SH-SY5Y (cell line): Measurements from ENCODE around the gene DENND1B.

Source experiments
- GATA2 ChIP-seq: IDR thresholded peaks from 2 replicates; pipeline ENCODE4 v1.6.1; 2011; ENCODE audit warnings: mild to moderate bottlenecking, low read depth, low read length
- GATA3 ChIP-seq: IDR thresholded peaks from 2 replicates; pipeline ENCODE4 v1.6.1; 2011; ENCODE audit warnings: low read depth, mild to moderate bottlenecking, low read length, moderate library complexity

Gene DENND1B

GRCh38 chr1:197736685-197737084 lies 38.6 kb downstream of the DENND1B start:
- TF ChIP-seq GATA2 (no peak), GATA3 (no peak)

DNA sequence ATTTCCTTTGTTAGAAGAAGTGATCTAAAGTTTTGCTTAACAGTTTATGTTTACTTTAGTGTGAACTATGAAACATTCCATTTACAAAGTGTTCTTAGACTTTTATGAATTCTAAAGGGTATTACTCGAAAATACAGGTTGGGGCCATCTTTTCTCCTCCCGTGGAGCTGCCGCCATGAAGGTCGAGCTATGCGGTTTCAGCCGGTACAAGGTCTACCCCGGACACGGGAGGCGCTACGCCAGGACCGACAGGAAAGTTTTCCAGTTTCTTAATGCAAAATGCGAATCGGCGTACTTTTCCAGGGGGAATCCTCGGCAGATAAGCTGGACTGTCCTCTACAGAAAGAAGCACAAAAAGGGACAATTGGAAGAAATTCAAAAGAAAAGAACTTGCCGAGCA lies 39.8 kb downstream of the DENND1B start:
- TF ChIP-seq GATA2 (no peak), GATA3 (no peak)

GRCh38 chr1:197733324-197733723 lies 42.0 kb downstream of the DENND1B start:
- TF ChIP-seq GATA2 (no peak), GATA3 (no peak)

DNA sequence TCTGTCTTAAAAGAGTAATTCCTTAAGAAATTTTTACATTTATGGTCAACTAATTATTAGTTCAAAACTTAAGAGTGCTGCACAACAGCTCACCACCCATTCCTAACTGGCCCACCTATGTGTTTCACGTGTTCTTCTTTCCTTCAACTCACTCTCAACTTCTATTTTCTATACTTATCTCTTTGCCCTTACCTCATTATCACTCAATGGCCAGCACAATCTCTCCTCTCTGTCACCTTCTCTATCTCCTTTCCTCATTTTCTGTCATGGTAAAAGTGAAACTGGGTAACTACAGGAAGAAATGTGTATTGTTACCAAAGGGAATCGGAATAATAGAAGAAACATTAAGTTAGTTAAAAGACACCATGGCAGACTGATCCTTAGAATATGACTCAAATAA lies 43.1 kb downstream of the DENND1B start:
- TF ChIP-seq GATA3 (no peak), GATA2 (no peak)

DNA sequence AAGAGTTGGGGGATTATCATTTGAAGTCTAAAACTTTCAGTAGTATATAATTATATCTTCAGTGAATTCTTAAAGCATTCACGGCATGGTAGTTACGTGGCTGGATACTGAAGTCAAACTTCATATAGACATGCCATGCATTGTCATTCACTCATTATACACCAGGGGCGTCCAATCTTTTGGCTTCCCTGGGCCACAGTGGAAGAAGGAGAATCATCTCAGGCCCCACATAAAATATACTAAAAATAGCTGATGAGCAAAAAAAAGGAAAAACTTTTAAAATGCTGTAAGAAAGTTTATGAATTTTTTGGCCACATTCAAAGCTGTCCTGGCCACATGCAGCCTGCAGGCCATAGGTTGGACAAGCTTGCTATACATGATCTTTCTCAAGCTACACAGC lies 43.8 kb downstream of the DENND1B start:
- no peak for TF ChIP-seq GATA3
- TF ChIP-seq GATA2 = no peak

- TF ChIP-seq GATA3 (no peak), GATA2 (no peak)
Measured at GRCh38 chr1:197725976-197726375, 49.3 kb downstream of the DENND1B start.

- no peak for TF ChIP-seq GATA2
- TF ChIP-seq GATA3 = no peak
Measured at GRCh38 chr1:197725044-197725443, 50.2 kb downstream of the DENND1B start.

GRCh38 chr1:197715806-197716205 lies 59.5 kb downstream of the DENND1B start:
- TF ChIP-seq GATA3 (no peak), GATA2 (no peak)

GRCh38 chr1:197706601-197707000 lies 68.7 kb downstream of the DENND1B start:
- TF ChIP-seq GATA2 (no peak), GATA3 (no peak)

DNA sequence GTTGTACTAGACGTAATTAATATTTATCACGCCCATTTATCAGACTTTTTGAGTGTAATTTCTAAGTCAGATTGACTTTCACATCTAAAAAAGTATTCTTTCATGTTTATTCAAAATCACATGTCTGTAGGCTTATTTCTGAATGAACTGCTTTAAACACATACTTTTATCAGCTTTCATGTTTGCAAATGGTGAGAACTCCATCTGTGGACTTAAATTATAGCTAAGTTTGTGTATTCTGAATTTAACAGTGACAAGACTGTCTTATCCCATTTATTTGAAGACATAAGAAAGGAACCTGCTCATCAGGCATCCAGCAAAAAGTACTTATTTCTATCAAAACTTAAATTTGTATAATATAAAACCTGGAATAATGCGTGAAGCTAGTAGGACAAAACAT lies 69.3 kb downstream of the DENND1B start:
- TF ChIP-seq GATA2 = no peak
- TF ChIP-seq GATA3 = no peak

DNA sequence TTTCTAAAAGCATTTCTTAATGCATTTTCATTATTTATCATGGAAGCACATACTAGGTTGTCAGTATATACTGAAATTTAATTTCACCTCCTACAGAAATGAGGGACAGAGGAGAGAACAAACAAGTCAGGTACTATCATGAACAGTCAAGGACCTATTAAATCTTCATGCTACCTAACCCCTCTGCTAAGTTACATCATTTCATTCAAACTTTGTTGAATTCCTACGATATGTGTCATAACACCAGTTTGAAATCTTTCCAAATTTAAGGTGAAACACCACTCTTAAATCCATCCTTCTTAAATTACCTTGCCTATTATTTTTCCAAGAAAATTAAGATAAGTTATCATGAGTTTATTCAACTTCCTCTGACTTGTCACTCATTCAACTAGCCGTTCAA lies 78.9 kb downstream of the DENND1B start:
- TF ChIP-seq GATA2 = no peak
- no peak for TF ChIP-seq GATA3

DNA sequence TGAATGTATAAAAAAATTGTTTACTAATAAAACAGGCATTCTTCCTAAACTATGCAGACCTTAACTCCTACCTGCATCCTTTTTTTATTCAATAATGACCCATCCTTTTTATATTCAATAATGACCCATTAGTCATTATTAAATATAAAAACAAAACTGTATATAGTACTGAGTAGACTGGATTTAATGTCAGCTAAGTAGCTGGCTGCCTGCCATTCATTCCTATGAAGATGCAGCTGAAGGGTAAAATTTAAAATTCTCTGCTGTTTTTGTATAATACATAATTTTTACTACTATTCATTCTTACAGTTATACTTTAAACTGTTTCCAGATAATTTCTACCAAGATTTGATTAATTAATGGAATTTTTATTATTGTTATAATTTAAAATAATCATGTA lies 79.3 kb downstream of the DENND1B start:
- no peak for TF ChIP-seq GATA3
- TF ChIP-seq GATA2 = no peak

GRCh38 chr1:197692965-197693364 lies 82.3 kb downstream of the DENND1B start:
- TF ChIP-seq GATA3 (no peak), GATA2 (no peak)

- TF ChIP-seq GATA2 (no peak), GATA3 (no peak)
Measured at GRCh38 chr1:197691816-197692215, 83.5 kb downstream of the DENND1B start.

DNA sequence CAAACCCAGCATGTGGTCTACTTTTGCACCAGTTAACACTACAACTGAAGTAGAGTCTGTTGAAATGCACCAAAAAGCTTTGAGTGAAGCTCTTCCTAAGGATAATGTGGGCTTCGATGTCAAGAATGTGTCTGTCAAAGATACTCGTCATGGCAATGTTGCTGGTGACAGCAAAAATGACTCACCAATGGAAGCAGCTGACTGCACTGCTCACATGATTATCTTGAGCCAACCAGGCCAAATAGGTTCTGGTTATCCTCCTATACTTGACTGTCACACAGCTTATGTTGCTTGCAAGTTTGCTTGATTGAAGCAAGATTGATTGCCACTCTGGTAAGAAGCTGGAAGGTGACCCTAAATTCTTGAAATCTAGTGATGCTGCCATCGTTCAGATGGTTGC lies 85.2 kb downstream of the DENND1B start:
- TF ChIP-seq GATA3 (no peak), GATA2 (no peak)

DNA sequence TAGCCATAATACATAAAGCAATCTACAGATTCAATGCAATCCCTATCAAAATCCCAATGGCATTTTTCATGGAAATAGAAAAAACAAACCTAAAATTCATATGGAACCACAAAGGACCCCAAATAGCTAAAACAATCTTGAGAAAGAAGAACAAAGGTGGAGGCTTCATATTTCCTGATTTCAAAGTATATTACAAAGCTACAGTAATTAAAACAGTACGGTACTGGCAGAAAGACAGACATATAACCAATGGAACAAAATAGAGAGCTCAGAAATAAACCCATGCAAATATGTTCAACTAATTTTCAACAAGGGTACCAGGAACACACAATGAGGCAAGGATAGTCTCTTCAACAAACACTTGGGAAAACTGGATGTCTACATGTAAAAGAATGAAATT lies 87.0 kb downstream of the DENND1B start:
- no peak for TF ChIP-seq GATA3

- TF ChIP-seq GATA3 = no peak
- no peak for TF ChIP-seq GATA2
Measured at GRCh38 chr1:197686702-197687355, 88.5 kb downstream of the DENND1B start.
